Large intestine (tissue), 3 donors: ENCODE results near the gene CDK7. TPM values are rescaled to one million over a fixed set of nuclear protein-coding genes. Genes with fewer than 3 reads are reported as not detected.
"Not testable (repeated sequence)": the region's sequence is repeated elsewhere in the genome, so short reads cannot be mapped to it uniquely, and the experiment has no call there.

Experiments used
- DNase-seq, 2 donors: peaks; one replicate each; pipeline versions ENCODE4 v3.0.0 to v3.0.0-alpha.2; 2013
- H3K27ac ChIP-seq: one replicate; pipeline ENCODE4 v1.5.1; 2013; ENCODE audit warnings: low read length
- H3K27me3 ChIP-seq: 2 replicates; pipeline ENCODE4 v1.6.1; 2013; ENCODE audit warnings: low read length; ENCODE audit not compliant: control insufficient read depth, insufficient read depth
- H3K36me3 ChIP-seq: 2 replicates; pipeline ENCODE4 v1.6.1; 2013; ENCODE audit warnings: low read length; ENCODE audit not compliant: control insufficient read depth, insufficient read depth
- H3K4me1 ChIP-seq: one replicate; pipeline ENCODE4 v1.6.1; 2013; ENCODE audit warnings: low read length; ENCODE audit not compliant: control insufficient read depth, insufficient read depth
- H3K4me3 ChIP-seq: one replicate; pipeline ENCODE4 v1.5.1; 2013; ENCODE audit warnings: low read length
- H3K9me3 ChIP-seq: one replicate; pipeline ENCODE4 v1.6.1; 2013; ENCODE audit warnings: mild to moderate bottlenecking, low read depth, low read length, moderate library complexity; ENCODE audit not compliant: control insufficient read depth
- WGBS: methylation state at CpG from one replicate; pipeline ENCODE4 v1.1.5; 2013; ENCODE audit warnings: low lambda C conversion rate; ENCODE audit not compliant: insufficient coverage; 5-methylcytosine and 5-hydroxymethylcytosine counted together
- polyA plus RNA-seq: library from polyadenylated mRNA; unstranded; fragments of 120-200 nt; gene quantifications from one replicate; pipeline ENCODE4 v1.2.1, GENCODE V29; 2013

The CDK7 gene
- polyA plus RNA-seq, 1 donor: 31.0 TPM

- WGBS: no CpG with 5 or more reads among the region's 6 CpGs
These were observed 3.4 kb upstream of the CDK7 start for GRCh38 chr5:69231281-69231680.

GRCh38 chr5:69231851-69232250 is 2.8 kb upstream of the CDK7 start:
- no peaks in the 10 kb centered on the region for H3K27me3 ChIP-seq
- WGBS: no CpG with 5 or more reads among the region's 2 CpGs
- H3K9me3 ChIP-seq: no peaks in the 10 kb centered on the region
- DNase-seq: no peak
- H3K4me3 ChIP-seq: no peak overlapping the region
- H3K4me1 ChIP-seq: peaks cover 5% of the 10 kb centered on the region
- no peak overlapping the region for H3K27ac ChIP-seq
- H3K36me3 ChIP-seq: peaks cover 17% of the 10 kb centered on the region

More at GRCh38 chr5:69231281-69231680, 3.4 kb upstream of the CDK7 start:
- no peak for DNase-seq
- Histone ChIP-seq H3K9me3 (no peaks in the 10 kb centered on the region), H3K36me3 (peaks cover 18% of the 10 kb centered on the region), H3K27ac (no peak overlapping the region), H3K4me1 (peaks cover 5% of the 10 kb centered on the region), H3K4me3 (no peak overlapping the region), H3K27me3 (no peaks in the 10 kb centered on the region)

- H3K9me3 ChIP-seq, H3K27me3 ChIP-seq, H3K4me3 ChIP-seq, H3K4me1 ChIP-seq, DNase-seq, H3K27ac ChIP-seq: not testable (repeated sequence)
- 100% methylated on average over 1 of the region's 9 CpGs for WGBS
- H3K36me3 ChIP-seq: peaks cover 20% of the 10 kb centered on the region
These were observed 2.0 kb downstream of the CDK7 start for GRCh38 chr5:69236733-69237132.

GRCh38 chr5:69237877-69238276 is 3.2 kb downstream of the CDK7 start:
- Histone ChIP-seq H3K9me3 (no peaks in the 10 kb centered on the region), H3K4me1 (peaks cover 10% of the 10 kb centered on the region), H3K27me3 (no peaks in the 10 kb centered on the region), H3K27ac (no peak overlapping the region), H3K36me3 (peaks cover 20% of the 10 kb centered on the region), H3K4me3 (no peak overlapping the region)
- DNase-seq: no peak
- WGBS: no CpG with 5 or more reads among the region's 3 CpGs

- Histone ChIP-seq H3K4me1 (peaks cover 6% of the 10 kb centered on the region), H3K27me3 (no peaks in the 10 kb centered on the region), H3K36me3 (peaks cover 20% of the 10 kb centered on the region), H3K27ac (no peak overlapping the region), H3K9me3 (no peaks in the 10 kb centered on the region), H3K4me3 (no peak overlapping the region)
- DNase-seq: no peak
- 100% methylated on average over 3 of the region's 6 CpGs for whole genome bisulfite sequencing
These were observed 4.1 kb downstream of the CDK7 start for GRCh38 chr5:69238760-69239251.

GRCh38 chr5:69242215-69242927 is 7.7 kb downstream of the CDK7 start:
- Histone ChIP-seq H3K27me3 (no peaks in the 10 kb centered on the region), H3K27ac (no peak overlapping the region), H3K36me3 (peaks cover 15% of the 10 kb centered on the region), H3K9me3 (peaks cover 1% of the 10 kb centered on the region), H3K4me1 (peaks cover 3% of the 10 kb centered on the region), H3K4me3 (no peak overlapping the region)
- 100% methylated on average over 1 of the region's 8 CpGs for WGBS
- no peak for DNase-seq

- H3K4me1 ChIP-seq: no peaks in the 10 kb centered on the region
- no peaks in the 10 kb centered on the region for H3K27me3 ChIP-seq
- WGBS: no CpG with 5 or more reads among the region's 5 CpGs
- peaks cover 12% of the 10 kb centered on the region for H3K9me3 ChIP-seq
- DNase-seq: no peak
- H3K27ac ChIP-seq: no peak overlapping the region
- H3K36me3 ChIP-seq: peaks cover 4% of the 10 kb centered on the region
- H3K4me3 ChIP-seq: no peak overlapping the region
These were observed 10.3 kb downstream of the CDK7 start for GRCh38 chr5:69245031-69245430.

- peaks cover 3% of the 10 kb centered on the region for H3K36me3 ChIP-seq
- no peak for DNase-seq
- peaks cover 12% of the 10 kb centered on the region for H3K9me3 ChIP-seq
- no peaks in the 10 kb centered on the region for H3K4me1 ChIP-seq
- no peak overlapping the region for H3K4me3 ChIP-seq
- WGBS: no CpG with 5 or more reads among the region's 2 CpGs
- no peaks in the 10 kb centered on the region for H3K27me3 ChIP-seq
- no peak overlapping the region for H3K27ac ChIP-seq
These were observed 13.3 kb downstream of the CDK7 start for GRCh38 chr5:69248019-69248418.

GRCh38 chr5:69250593-69250992 is 15.9 kb downstream of the CDK7 start:
- DNase-seq: no peak
- no CpG with 5 or more reads among the region's 2 CpGs for WGBS
- no peak overlapping the region for H3K4me3 ChIP-seq
- H3K27me3 ChIP-seq: no peaks in the 10 kb centered on the region
- peaks cover 8% of the 10 kb centered on the region for H3K36me3 ChIP-seq
- H3K9me3 ChIP-seq: peaks cover 12% of the 10 kb centered on the region
- H3K4me1 ChIP-seq: no peaks in the 10 kb centered on the region
- H3K27ac ChIP-seq: no peak overlapping the region

GRCh38 chr5:69252437-69252836 is 17.8 kb downstream of the CDK7 start:
- H3K36me3 ChIP-seq: peaks cover 17% of the 10 kb centered on the region
- no peak overlapping the region for H3K27ac ChIP-seq
- no peak for DNase-seq
- H3K9me3 ChIP-seq: peaks cover 10% of the 10 kb centered on the region
- no peak overlapping the region for H3K4me3 ChIP-seq
- no peaks in the 10 kb centered on the region for H3K27me3 ChIP-seq
- WGBS: no CpG with 5 or more reads among the region's 3 CpGs
- H3K4me1 ChIP-seq: no peaks in the 10 kb centered on the region

- H3K27me3 ChIP-seq, H3K27ac ChIP-seq, H3K4me1 ChIP-seq, DNase-seq, H3K9me3 ChIP-seq, H3K4me3 ChIP-seq: not testable (repeated sequence)
- no CpG with 5 or more reads among the region's 4 CpGs for WGBS
- H3K36me3 ChIP-seq: peaks cover 29% of the 10 kb centered on the region
These were observed 21.3 kb downstream of the CDK7 start for GRCh38 chr5:69255940-69256339.
